ENCODE data around the gene PHF13. TPM values are rescaled to one million over a fixed set of nuclear protein-coding genes. Genes with fewer than 3 reads are reported as not detected.

Gene PHF13
- total and polyA plus RNA-seq, 9 of the 15 experiments (the other 6 are each of a cell fraction or from before 2014, with no cell fraction given): 1.8 to 36.1 (median 11.7) TPM

- peak overlapping the region; percentile 31; the same call in 1 of the 3 replicates for H3K27ac ChIP-seq (ENCODE audit: extremely low read depth, low read depth, low read length)
- ATAC-seq (peak; percentile 3; the same call in 2 of the 3 replicates), DNase-seq (ENCODE audit: extremely low read depth in 1 of 4, low spot score in 3 of 4) (no peak), FAIRE-seq (no peak)
- in situ Hi-C loops (cut with MboI): no loop called here
- H3K27me3 ChIP-seq (ENCODE audit: control insufficient read depth in 2 of 2, insufficient read depth in 2 of 2, low read length in 2 of 2): no peaks in the 10 kb centered on the region
- peaks cover 15% of the 10 kb centered on the region; the same call in 2 of the 3 replicates for H3K79me2 ChIP-seq (ENCODE audit: control insufficient read depth, insufficient read depth, low read length)
- no peak overlapping the region for H3K4me2 ChIP-seq (ENCODE audit: insufficient read depth, low read length)
- POLR2A ChIA-PET: interaction anchor here (0.6 to 13.4 kb wide), 12 partner anchors 9 to 126 kb away, joined by 3 to 221 read pairs (median 4); partner anchors contain the start of genes KLHL21, NOL9 and ZBTB48
- 86% methylated on average over 24 of the region's 24 CpGs for WGBS (ENCODE audit: insufficient coverage, low coverage, missing lambda C conversion rate)
- H2AFZ ChIP-seq (ENCODE audit: low read depth, low read length): no peak overlapping the region
- CTCF ChIA-PET (ENCODE audit: low intra/inter-chr PET ratio): no interaction called here
- peaks cover 38% of the 10 kb centered on the region for H4K20me1 ChIP-seq (replicated peaks; ENCODE audit: control insufficient read depth, insufficient read depth, low read length)
- H3K9me1 ChIP-seq (ENCODE audit: control insufficient read depth, insufficient read depth, low read length): peaks cover 23% of the 10 kb centered on the region
- no peak overlapping the region for H3K4me3 ChIP-seq
- BruUV-seq (replicated peaks): no TSS peak
- H3K9ac ChIP-seq (ENCODE audit: insufficient read depth in 1 of 2, low read depth in 2 of 2, low read length in 2 of 2): peak overlapping the region in 1 of 2 experiments; percentile 70; a peak in 1 of 4 replicates
- peaks cover 91% of the 10 kb centered on the region; the same call in 2 of the 3 replicates for H3K36me3 ChIP-seq (ENCODE audit: control insufficient read depth, insufficient read depth, low read length)
- H3K4me1 ChIP-seq (replicated peaks in 1 of 2; ENCODE audit: control insufficient read depth in 2 of 2, insufficient read depth in 2 of 2, low read length in 2 of 2): peaks cover 16 to 62% of the 10 kb centered on the region in 2 experiments; a peak in 4 of 5 replicates
- no peaks in the 10 kb centered on the region for H3K9me3 ChIP-seq (replicated peaks; ENCODE audit: control insufficient read depth, insufficient read depth, low read depth, low read length)
- intact Hi-C loops (cut with micrococcal nuclease): no loop called here
- TF ChIP-seq CHCHD3 (CRISPR knock-in tag; IDR thresholded peaks at IDR 0.05) (no peak), ZNF197 (CRISPR knock-in tag; IDR thresholded peaks at IDR 0.05; ENCODE audit: low read depth) (no peak), POLR2A (conservative IDR thresholded peaks at IDR 0.05) (peak; percentile 49; the same call in 1 of the 2 replicates), FOXM1 (IDR thresholded peaks at IDR 0.05; ENCODE audit: low read depth) (no peak), FOXM1 (CRISPR knock-in tag; IDR thresholded peaks at IDR 0.05; ENCODE audit: low read depth) (no peak), UBTF (IDR thresholded peaks at IDR 0.05; ENCODE audit: borderline replicate concordance in 1 of 2, low read depth in 2 of 2, low read length in 2 of 2) (no peak)
- TF ChIP-seq, protein P1, sequence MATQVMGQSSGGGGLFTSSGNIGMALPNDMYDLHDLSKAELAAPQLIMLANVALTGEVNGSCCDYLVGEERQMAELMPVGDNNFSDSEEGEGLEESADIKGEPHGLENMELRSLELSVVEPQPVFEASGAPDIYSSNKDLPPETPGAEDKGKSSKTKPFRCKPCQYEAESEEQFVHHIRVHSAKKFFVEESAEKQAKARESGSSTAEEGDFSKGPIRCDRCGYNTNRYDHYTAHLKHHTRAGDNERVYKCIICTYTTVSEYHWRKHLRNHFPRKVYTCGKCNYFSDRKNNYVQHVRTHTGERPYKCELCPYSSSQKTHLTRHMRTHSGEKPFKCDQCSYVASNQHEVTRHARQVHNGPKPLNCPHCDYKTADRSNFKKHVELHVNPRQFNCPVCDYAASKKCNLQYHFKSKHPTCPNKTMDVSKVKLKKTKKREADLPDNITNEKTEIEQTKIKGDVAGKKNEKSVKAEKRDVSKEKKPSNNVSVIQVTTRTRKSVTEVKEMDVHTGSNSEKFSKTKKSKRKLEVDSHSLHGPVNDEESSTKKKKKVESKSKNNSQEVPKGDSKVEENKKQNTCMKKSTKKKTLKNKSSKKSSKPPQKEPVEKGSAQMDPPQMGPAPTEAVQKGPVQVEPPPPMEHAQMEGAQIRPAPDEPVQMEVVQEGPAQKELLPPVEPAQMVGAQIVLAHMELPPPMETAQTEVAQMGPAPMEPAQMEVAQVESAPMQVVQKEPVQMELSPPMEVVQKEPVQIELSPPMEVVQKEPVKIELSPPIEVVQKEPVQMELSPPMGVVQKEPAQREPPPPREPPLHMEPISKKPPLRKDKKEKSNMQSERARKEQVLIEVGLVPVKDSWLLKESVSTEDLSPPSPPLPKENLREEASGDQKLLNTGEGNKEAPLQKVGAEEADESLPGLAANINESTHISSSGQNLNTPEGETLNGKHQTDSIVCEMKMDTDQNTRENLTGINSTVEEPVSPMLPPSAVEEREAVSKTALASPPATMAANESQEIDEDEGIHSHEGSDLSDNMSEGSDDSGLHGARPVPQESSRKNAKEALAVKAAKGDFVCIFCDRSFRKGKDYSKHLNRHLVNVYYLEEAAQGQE (IDR thresholded peaks at IDR 0.05; ENCODE audit: borderline replicate concordance): no peak
- TF ChIP-seq, protein P1 (CRISPR knock-in tag; IDR thresholded peaks at IDR 0.05; ENCODE audit: low read depth): no peak
Observed at GRCh38 chr1:6588893-6589520, 24.5 kb upstream of the PHF13 start.

Data from K562 (cell line).